GM19397 (cell line): ENCODE results near the gene B4GAT1.
"Not testable (repeated sequence)": the region's sequence is repeated elsewhere in the genome, so short reads cannot be mapped to it uniquely, and the experiment has no call there.

Experiments used
- ATAC-seq: cut with Tn5 transposase; IDR thresholded peaks from one replicate; pipeline ENCODE4 v1.9.1; 2021; ENCODE audit warnings: mild to moderate bottlenecking, moderate library complexity; ENCODE audit not compliant: unreplicated experiment

B4GAT1 gene

DNA sequence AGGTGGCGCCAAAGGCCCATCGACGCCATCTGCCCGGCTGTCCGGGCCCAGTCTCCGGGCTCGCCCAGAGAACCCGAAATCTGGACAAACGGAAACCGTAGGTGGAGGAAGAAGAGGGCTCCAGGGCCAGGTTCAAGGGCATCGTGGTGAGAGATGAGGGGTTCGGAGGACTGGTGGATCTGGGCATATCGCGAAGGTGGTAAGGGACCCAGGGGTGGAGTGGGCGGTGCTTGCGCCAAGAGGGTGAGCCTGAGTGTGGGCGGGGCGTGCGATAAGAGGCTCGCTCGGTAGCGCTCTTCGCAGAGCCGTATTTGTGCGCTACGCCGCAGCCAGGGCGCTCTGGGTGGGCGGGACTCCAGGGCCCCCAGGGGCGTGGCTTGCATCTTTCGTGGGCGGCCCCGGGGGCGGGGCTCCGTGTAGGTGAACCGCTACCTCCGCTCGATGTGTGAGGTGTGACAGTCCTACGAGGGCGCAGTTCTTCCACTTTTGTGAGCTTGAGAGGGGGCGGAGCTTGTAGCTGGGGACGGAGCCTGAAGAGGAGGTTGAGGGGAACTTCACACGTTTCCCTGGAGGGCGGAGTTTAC lies 35.4 kb downstream of the B4GAT1 start:
- ATAC-seq: peak; percentile 62

- no peak for ATAC-seq
These were observed 35.9 kb downstream of the B4GAT1 start for GRCh38 chr11:66311470-66311964.

DNA sequence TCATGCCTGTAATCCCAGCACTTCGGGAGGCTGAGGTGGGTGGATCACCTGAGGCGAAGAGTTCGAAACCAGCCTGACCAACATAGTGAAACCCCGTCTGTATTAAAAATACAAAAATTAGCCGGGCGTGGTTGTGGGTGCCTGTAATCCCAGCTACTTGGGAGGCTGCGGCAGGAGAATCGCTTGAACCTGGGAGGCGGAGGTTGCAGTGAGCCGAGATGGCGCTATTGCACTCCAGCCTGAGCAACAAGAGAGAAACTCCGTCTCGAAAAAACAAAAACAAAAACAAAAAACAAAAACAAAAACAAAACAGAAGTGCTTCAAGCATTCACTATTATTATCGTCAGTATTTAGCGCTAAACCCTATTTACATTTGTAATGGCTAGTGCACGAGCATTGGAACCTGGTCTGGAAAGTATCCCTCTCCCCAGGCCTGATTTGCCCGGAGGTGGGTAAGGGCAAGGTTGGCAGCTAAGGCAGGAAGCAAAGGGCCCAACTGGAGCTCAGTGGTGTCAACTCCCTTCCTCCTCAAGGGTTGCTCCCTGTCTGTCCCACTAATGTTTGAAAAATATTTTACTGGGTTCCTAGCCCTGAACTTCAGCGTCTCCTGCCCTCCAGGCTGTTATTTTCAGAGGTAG lies 36.5 kb downstream of the B4GAT1 start:
- not testable (repeated sequence) for ATAC-seq

- ATAC-seq: no peak
These were observed 37.1 kb downstream of the B4GAT1 start for GRCh38 chr11:66310324-66310723.

DNA sequence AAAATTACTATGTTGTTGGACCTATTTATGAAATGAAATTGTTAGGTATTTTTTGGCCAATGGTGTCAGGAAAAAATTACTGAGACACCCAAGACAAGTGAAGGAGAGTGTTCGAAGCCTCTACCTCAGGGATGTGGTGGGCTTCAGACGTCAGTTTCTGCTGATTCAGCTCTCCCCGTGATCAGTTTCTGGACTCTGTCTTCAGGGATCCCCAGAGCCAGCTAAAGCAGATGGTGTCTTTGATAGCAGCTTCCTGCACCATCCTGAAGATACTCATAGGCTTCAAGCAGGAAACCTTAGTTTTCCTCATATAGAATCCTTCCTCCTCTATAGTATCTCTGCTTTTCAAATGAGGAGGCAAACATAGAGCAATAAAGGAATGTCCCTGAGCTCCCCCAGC lies 38.0 kb downstream of the B4GAT1 start:
- no peak for ATAC-seq

- ATAC-seq: no peak
These were observed 44.8 kb downstream of the B4GAT1 start for GRCh38 chr11:66302656-66303055.

DNA sequence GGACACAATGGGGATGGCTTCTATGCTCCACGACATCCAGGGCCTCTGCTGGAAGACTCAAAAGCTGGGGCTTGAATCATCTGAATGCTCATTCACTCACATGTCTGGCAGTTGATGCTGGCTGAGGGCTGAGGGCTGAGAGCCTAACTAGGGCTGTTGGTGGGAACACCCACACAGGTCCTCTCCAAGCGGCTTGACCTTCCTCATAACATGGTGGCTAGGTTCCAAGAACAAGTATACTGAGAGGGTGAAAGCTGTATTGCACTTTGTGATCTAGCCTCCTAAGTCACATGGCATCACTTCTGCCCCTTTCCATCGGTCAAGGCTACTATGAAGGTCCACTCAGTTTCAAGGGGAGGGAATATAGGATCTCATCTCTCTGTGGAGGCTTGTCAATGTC lies 48.2 kb downstream of the B4GAT1 start:
- no peak for ATAC-seq

DNA sequence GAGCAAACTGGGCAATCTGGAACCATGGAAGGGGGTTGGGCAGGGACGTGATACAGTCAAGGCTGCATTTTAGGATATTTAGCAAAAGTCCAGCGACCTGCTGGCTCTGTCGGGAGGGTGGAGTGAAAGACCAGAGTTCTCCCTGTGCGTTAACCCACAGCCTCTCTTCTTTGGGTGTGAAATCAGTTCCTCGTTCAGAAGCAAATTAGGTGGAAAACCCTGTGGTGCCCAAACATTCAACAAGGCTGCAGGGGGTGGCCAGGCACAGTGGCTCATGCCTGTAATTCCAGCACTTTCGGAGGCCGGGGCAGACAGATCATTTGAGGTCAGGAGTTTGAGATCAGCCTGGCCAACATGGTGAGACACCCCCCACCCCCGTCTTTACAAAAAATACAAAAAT lies 49.8 kb downstream of the B4GAT1 start:
- no peak for ATAC-seq
